HCT116 (cell line): Measurements from ENCODE around the gene DMAC1. TPM values are rescaled to one million over a fixed set of nuclear protein-coding genes. Genes with fewer than 3 reads are reported as not detected.

Experiments used
- CEBPB ChIP-seq: IDR thresholded peaks from 2 replicates; pipeline ENCODE4 v1.6.1; 2012; ENCODE audit warnings: low read depth
- EGR1 ChIP-seq: IDR thresholded peaks from 2 replicates; pipeline ENCODE4 v1.6.1; 2012; ENCODE audit warnings: low read depth
- EZH2 ChIP-seq: fragments of 200-600 bp; sonication (generic); IDR thresholded peaks from 2 replicates; pipeline ENCODE4 v1.6.1; 2017; ENCODE audit warnings: antibody characterized with exemption, mixed run types
- RAD21 ChIP-seq: IDR thresholded peaks from 2 replicates; pipeline ENCODE4 v1.6.1; 2012; ENCODE audit warnings: low read depth, mild to moderate bottlenecking
- TCF7L2 ChIP-seq: IDR thresholded peaks from 2 replicates; pipeline ENCODE4 v1.7.0; 2011; ENCODE audit warnings: borderline replicate concordance, inconsistent platforms; ENCODE audit not compliant: insufficient read depth, insufficient read length; ENCODE audit errors: extremely low read depth
- YY1 ChIP-seq: IDR thresholded peaks from 2 replicates; pipeline ENCODE4 v1.6.1; 2011; ENCODE audit warnings: low read length, low read depth, moderate library complexity, mild to moderate bottlenecking; ENCODE audit not compliant: insufficient replicate concordance; ENCODE audit errors: extremely low read depth
- ZFX ChIP-seq: fragments of 450-650 bp; IDR thresholded peaks from 2 replicates; pipeline ENCODE4 v1.6.1; 2017
- total RNA-seq: library from RNA; stranded (reverse); gene quantifications from one replicate; pipeline ENCODE4 v1.2.1, GENCODE V29; 2021; ENCODE audit not compliant: unreplicated experiment
- TF ChIP-seq, protein P1 (sequence below): IDR thresholded peaks from 2 replicates; pipeline ENCODE4 v1.6.1; 2012

Gene DMAC1
- total RNA-seq, 1 experiment from 2014 or later: 39.1 TPM

DNA sequence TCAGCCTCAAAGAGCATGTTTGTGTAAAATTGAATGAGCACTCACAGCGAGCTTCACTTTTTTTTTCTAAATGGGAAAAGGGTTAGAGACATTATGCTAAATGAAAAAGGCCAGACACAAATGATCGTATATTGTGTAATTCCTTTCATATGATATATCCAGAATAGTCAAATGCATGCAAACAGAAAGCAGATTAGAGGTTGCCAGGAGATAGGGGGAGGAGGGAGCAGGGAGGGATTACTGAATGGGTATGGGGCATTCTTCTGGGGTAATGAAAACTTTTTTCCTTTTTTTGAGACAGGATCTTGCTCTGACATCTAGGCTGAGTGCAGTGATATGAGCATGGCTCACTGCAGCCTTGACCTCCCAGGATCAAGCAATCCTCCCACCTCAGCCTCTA lies 47.1 kb downstream of the DMAC1 start (continued):
- TF ChIP-seq, protein P1, sequence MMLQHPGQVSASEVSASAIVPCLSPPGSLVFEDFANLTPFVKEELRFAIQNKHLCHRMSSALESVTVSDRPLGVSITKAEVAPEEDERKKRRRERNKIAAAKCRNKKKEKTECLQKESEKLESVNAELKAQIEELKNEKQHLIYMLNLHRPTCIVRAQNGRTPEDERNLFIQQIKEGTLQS: no peak
- TF ChIP-seq EGR1 (no peak), YY1 (no peak), ZFX (no peak), RAD21 (no peak), TCF7L2 (no peak), CEBPB (no peak), EZH2 (no peak)
- TF ChIP-seq, all 23 proteins: peak for 0
